GM21526 (cell line): ENCODE results near the gene FAM111B.
A peak's percentile ranks its signal among the peaks of the same experiment; 100 is the strongest.
"Not testable (repeated sequence)": the region's sequence is repeated elsewhere in the genome, so short reads cannot be mapped to it uniquely, and the experiment has no call there.

Experiments
- ATAC-seq: cut with Tn5 transposase; IDR thresholded peaks from one replicate; pipeline ENCODE4 v1.9.1; 2021; ENCODE audit warnings: moderate library complexity; ENCODE audit not compliant: unreplicated experiment, low FRiP score

Gene FAM111B, protein sequence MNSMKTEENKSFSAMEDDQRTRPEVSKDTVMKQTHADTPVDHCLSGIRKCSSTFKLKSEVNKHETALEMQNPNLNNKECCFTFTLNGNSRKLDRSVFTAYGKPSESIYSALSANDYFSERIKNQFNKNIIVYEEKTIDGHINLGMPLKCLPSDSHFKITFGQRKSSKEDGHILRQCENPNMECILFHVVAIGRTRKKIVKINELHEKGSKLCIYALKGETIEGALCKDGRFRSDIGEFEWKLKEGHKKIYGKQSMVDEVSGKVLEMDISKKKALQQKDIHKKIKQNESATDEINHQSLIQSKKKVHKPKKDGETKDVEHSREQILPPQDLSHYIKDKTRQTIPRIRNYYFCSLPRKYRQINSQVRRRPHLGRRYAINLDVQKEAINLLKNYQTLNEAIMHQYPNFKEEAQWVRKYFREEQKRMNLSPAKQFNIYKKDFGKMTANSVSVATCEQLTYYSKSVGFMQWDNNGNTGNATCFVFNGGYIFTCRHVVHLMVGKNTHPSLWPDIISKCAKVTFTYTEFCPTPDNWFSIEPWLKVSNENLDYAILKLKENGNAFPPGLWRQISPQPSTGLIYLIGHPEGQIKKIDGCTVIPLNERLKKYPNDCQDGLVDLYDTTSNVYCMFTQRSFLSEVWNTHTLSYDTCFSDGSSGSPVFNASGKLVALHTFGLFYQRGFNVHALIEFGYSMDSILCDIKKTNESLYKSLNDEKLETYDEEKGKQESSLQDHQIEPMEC

DNA sequence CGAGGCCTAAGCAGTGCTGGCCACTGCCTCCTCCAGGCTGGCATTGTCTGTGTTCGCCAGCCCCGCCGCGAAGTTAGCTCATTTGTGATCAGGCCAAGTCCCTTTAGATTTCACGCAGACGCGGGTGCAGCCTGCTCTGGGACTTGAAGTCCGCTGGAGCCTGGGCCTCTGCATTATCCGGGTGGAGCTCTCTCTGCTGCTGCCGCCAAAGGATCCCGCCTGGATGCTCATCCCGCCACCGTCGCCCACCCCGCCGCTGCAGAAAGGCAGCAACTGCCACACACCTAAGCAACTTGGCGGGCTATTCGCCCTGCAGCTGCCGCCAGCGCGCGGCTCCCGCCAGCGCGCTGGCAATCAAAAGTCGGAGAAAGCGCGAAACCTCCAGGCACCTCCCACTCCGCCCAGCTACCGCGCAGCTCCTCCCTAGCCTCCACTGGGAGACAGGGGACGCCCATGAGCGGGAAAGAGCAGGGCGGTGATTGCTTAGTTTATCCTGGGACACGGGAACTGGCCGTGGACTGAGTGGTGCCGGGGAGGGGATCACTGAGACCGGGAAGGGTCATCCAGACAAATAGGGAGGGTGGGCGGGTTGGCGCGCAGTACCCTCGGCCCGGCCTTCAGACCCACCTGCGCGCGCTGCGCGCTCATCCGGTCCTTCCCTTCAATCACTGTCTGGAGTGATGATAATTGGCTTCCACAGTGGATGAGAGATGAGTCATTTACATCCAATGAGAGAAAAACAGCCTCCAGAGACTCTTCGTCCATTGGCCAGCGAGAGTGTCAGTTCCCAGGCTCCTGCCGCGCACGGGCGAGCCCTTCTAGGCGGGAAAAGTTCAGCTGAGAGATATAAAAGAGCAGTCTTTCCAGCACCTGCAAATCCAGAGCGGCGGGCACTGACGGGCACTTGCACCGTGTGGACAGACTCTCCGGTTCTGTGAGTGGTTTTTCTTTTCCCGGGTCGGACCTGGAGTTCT is at the start of gene FAM111B:
Gene FAM111B, plus strand, starts transcription at position 875 of the 974 bp plus-strand sequence. CDS start 2,389 bp downstream, outside the sequence.
- peak; percentile 70 for ATAC-seq

DNA sequence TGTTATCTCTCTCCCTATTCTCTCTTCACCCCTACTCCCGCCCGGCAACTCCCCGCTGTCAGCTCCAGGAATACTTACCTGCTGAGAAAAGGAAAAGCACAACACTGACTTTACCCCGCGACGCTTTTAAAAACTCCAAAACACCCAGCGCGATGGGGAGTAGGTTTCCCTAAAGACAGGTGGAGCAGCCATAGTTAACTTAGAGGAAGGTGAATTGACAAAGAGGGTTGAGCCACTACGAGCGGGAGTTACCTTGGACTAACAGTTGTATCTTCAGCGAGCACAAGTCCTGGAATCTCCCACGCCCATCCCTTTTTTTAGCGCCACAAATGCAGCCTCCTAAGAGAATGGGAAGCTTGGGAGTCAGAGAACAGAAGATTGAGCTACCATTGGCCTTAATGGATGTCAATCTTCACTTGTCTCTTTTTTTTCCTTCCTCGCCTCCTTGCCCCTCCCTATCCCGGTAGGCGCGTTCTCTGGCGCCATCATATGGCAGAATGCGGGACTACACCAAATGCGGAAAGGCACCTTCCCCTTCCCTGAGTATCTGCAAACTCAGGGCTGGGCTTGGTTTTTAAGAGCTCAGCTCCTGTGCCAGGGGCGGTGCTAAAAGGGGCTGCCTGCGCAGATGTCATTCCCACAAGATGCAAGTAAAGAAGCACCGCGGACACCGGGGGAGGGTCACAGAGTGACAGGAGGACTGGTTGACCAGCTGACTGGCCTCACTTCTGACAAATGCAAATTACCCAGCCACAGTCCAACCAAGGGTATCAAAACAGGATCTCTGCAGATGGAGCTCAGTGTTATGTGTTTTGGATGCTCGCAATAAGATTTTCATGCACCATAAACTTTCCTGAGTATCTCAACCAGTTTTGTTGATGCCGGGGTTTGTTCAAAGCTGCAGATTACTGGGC is 48.7 kb upstream of the FAM111B start:
- peak; percentile 91 for ATAC-seq

DNA sequence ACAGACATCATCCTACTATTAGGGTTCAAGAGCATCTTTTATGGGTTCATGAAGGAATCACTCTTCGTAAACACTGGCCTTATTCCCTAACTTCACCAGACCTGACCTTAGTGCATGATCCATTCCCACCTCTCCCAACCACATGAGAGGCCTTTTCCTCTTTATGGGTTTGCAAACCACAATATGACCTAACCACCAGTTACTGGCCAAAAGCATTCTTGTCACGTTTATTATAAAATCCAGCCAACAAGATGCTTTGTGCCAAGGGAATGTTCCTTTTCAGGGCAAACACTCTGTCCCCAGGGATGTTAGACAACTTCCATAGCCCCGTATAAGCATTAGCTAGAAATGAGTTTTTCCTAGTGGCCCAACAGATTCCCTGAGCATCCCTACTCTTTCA is 46.9 kb upstream of the FAM111B start:
- not testable (repeated sequence) for ATAC-seq

DNA sequence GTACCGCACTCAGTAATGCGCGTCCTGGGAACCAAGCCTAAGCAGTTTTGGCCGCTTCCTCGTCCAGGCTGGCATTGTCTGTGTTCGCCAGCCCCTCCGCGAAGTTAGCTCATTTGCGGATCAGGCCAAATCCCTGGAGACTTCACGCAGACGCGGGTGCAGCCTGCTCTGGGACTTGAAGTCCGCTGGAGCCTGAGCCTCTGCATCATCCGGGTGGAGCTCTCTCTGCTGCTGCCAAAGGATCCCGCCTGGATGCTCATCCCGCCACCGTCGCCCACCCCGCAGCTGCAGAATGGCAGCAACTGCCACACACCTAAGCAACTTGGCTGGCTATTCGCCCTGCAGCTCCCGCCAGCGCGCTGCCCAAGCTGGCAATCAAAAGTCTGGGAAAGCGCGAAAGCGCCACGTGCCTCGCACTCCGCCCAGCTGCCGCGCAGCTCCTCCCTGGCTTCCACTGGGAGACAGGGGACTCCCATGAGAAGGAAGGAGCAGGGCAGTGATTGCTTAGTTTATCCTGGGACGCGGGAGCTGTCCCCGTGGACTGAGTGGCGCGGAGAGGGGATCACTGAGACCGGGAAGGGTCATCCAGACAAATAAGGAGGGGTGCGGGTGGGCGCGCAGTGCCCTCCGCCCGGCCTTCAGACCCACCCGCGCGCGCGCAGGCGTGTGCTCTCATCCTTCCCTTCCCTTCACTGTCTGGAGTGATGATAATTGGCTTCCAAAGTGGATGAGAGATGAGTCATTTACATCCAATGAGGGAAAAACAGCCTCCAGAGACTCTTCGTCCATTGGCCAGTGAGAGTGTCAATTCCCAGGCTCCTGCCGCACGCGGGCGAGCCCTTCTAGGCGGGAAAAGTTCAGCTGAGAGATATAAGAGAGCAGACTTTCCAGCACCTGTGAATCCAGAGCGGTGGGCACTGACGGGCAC is 44.2 kb upstream of the FAM111B start:
- ATAC-seq, result no peak

DNA sequence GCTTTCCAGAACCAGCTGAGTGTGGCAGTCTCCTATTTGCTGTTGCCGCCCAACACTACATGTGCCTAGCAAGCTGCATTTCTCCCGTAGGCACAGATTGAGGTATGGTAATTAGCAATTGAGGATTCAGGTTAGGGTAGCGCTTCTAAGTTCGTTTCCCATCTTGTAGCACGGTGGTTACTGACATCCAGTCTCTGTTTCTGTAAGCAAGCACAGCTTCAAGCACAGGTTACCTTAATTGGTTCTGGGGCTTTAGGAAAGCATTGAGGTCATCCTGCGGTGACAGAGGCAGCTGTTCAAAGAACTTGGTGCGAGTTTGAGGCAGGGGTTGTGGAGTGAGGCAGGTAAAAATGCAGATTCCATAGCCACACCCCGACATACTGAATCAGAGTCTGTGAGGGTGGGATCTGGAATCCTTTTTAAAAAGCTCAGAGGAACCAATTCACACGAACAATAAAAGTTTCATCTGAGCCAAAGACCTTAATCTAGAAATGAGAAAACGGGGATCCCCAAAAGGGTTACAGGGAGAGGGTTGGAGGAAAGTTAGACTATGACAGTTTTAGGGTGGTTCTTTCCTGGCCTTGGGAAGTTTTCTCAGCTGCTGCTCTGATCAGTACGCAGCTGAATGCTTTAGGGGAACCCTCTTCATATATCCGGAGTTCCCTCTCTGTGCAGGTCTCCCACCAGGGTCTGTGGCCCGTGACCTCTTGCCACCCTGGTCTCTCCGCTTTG is 42.9 kb upstream of the FAM111B start:
- ATAC-seq, result not testable (repeated sequence)

DNA sequence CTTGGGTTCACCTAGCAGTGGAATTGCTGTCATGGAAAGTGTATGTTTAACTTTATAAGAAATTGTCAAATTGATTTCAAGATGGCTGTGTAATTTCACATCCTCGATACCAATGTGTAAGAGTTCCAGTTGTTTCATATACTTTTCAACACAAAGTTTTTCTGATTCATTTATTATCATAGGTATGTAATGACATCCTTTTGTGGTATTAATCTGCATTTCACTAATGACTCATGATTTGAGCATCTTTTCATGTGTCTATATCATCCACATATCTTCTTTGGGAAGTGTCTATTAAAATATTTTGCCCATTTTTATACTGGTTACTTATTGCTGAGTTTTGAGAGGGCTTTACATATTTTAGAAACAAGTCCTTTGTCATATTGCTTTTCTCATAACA is 38.0 kb upstream of the FAM111B start:
- no peak for ATAC-seq

DNA sequence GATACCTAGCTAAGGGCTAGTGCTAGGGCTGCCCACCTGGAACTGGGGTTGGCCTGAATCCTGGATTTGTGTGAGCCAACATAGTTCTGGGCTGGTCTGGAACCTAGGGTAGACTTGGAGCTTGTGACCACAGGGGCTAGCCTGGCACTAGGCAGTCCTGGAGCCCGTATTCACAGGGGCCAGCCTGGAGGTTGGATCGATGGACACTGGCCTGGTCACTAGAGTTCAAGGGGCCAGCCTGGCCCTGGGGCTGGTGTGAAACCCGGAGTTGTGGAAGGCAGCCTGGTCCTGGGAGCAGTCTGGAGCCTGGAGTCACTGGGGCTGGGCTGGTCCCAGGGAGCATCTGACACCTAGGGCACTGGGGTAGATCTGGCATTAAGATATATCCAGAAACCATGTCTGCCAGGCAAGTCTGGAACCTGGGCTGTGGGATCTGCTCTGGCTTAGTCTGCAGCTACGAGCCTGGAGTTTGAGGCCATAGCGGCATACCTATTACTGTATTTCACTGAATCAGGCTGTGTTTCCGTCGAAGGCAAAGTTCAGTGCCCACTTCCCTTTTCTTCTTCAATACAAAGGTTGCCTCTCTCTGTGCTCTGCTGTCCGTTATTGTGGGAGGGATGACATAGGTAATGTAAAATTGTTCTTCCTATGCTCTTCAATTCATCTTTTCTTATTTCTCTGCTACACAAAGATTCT is 30.0 kb upstream of the FAM111B start:
- peak; percentile 89 for ATAC-seq

DNA sequence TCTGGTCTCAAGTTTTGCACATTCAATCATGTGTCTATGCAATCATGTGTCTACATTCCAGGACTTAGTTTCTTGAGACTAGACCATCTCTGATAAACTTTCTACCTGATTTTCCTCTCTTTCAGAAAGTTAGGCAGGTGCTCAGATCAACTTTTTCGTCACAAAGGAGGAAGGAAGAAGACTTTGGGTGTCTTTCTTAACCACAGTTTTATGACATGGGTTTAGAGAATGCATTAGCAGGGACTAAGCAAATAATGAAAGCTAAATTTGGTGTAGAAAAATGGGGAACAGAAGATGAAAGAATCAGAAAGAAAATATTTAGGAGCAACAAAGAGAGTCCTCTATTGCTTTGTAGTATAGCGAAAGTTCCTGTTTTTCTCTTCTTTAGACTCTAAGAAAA is 28.6 kb upstream of the FAM111B start:
- ATAC-seq, result peak; percentile 53

DNA sequence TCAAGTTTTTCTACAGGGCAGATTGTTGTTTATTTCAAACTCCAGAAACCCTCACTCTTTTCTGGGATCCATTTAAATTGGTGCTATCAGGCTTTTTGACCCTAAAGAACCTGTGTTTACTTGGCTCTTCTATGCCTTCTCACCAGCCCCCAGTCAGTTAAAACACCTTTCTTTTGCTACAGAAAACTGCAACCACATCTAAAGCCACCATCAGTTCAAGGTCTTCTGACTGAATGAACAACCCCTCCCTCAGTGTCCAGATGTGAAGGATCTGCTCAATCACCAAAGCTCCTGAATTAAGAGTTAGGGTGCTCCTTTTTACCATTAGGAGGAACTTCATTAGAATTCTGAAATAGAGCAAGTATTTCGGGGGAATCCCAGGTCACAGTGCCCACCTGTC is 28.0 kb upstream of the FAM111B start:
- no peak for ATAC-seq

DNA sequence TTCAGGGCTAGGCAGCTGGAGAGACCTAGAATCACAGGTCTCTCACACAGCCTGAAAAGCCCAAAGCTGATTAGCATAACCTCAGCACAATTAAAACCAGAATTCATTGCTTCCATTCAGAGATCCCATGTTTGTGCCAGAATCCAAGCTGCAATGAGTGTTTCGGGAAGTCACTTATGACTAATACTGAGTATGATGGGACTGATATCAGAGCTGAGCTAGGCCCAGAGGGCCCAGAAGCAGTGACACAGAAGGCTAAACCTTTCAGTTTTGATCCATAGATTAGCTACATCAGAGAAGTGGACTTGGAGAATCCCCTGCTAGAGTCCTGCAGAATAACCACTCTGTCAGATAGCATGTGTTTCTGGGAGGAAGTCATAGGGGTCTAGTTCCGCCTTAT is 26.6 kb upstream of the FAM111B start:
- ATAC-seq, result not testable (repeated sequence)

DNA sequence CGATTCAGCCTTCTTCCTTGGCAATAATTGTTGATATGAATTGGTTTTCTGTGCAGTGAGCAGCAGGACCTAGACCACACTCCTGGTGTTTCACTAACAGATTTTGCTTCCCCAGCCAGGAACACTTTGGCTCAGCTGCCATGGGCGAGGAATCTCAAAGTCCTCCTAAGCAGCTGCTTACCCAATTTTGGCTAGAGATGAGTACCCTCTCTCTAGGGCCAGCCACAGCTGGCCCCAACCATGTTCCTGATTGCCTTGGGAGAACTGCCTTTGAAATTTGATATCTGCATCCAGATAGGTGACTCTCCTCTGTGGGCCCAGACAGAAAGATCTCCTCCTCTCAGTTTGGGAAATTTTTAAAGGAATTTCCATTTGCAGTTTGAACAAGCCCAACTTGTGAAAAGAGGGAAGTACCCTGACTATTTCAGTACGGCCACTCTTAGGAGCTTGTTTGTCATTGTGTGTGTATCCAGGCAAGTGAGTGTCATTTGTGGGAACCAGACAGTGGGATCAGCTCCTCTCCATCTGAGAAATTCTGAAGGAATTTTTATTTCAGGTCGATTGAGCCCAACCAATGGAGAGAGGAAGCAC is 25.5 kb upstream of the FAM111B start:
- not testable (repeated sequence) for ATAC-seq

DNA sequence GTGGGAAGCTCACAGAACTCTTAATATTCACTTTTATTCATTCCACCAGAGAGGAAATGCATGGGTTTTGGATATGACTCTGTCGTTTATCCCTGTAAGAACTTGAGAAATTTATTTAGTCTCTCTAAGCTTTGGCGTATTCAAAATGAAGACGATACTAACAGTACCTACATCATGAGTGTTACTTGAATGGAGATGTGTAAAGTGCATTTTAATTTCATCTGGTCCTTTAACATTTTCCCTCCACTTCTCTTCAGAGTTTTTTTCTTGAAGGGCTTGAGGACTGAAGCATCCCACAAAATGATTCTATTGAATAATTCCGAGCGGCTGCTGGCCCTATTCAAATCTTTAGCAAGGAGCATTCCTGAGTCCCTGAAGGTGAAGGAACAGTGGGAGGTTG is 21.0 kb upstream of the FAM111B start, which contains the start of gene GLYATL1B:
Gene GLYATL1B, plus strand, starts transcription at position 301 of the 400 bp plus-strand sequence. Its CDS starts 0 bp downstream, at position 301.
- not testable (repeated sequence) for ATAC-seq

DNA sequence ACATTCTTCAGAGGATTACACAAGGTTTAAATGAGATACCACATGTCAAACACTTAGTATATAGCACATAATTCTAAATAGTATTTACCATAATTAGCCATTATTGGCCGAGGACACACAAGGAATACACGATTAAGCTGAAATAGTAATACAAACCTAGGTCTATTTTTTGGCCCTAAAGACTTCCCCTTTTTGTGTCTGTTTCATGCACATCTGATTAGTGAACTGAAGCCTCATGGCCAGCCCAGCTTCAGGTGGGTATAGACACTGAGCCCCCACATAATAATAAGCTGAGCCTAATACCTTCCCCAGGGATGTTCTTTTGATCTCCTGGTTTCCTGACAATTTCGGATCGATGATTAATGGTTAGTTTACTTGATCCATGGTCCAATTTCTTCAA is 18.9 kb upstream of the FAM111B start:
- ATAC-seq, result no peak

DNA sequence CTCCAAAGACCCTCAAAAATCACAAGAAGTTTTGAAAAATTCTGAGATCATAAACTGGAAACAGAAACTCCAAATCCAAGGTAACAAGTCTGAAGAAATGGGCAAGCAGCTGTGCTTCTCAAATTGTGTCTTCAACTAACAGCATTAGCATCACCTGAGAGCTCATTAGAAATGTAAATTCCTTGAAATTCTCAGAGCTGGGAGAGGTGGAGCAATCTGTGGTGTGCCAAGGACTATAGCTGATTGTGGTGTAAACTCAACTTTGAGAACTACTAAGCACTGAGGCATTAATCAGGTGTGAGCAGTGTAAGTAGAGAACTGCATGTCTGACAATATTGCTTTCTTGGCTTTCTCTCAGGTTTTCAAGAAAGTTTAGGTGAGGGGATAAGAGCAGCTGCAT is 13.5 kb upstream of the FAM111B start:
- not testable (repeated sequence) for ATAC-seq

DNA sequence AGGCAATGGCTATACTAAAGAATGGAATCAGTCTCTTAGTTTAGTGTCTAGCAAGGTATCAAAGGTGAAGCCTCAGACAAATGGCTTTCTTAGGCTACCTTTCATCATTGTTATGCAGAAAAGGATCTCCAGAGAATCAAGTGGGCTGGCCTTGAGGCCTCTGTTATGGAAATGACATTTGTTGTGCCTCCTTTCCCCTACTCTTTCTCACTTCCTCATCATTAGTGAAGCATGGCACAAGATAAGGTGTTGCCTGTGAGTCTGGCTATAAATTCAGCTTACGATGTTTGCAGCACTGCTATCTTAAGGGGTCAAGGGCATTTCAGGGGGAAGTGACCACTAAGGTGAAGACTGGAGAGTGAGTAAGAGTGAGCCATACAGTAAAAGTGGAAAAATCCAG is 11.8 kb upstream of the FAM111B start:
- peak; percentile 68 for ATAC-seq

DNA sequence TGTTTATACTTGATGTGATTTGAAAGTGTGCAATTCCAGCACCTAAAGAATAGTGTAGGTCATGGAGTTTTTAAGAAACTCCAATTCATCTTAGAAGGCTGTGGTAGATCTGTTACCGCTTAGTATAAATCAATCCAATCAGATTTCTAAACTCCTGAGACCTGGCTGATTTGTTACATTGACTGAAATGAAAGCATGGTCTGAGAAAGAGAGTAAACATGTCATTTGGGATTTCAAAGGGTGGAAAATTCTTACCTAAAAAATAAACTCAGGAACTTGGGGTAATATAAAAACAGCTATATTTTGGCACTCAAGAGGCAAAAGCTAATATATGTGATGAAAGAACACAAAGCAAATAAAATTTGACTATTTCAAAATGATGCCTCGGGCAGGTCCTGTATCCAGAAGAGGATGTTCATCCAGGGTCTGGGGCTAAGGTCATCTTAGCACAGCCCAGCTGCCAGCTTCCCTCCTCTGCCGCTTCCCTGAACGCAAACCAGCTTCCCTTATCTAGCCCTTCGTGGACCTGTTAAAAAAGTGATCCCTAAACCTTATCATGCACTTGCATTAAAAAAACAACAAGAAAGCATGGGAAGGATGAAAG is 11.0 kb upstream of the FAM111B start:
- not testable (repeated sequence) for ATAC-seq
